H1 (cell line): Measurements from ENCODE around the gene WIPF1. TPM values are rescaled to one million over a fixed set of nuclear protein-coding genes. Genes with fewer than 3 reads are reported as not detected.

Experiments
- CTCF ChIA-PET: fragments of 300-600 bp; sonication (Branson Sonifier 250); formaldehyde crosslinking; loops from one replicate; lab custom pipeline; 2021; ENCODE audit not compliant: partially characterized antibody; lab: Charles Lee
- POLR2A ChIA-PET: fragments of 300-600 bp; sonication (Branson Sonifier 250); formaldehyde crosslinking; loops from one replicate; lab custom pipeline; 2021; ENCODE audit warnings: inconsistent platforms; ENCODE audit not compliant: partially characterized antibody; lab: Charles Lee
- DNase-seq, 2 experiments: peaks; one replicate each; pipeline versions ENCODE4 v3.0.0 to v3.0.0-alpha.2; 2010 to 2022; ENCODE audit warnings: low spot score in 2 of 2, low read depth in 1 of 2, mixed read lengths in 1 of 2
- FAIRE-seq: peaks from 2 replicates; lab custom pipeline; 2011; peaks lifted over from hg19 to GRCh38; lab: Jason Lieb, UNC
- H2AFZ ChIP-seq: 2 replicates; pipeline ENCODE4 v1.8.1; 2012; ENCODE audit warnings: low read length, inconsistent platforms
- H2AK5ac ChIP-seq: 2 replicates; pipeline ENCODE4 v1.6.1; 2013; ENCODE audit warnings: low read depth, low read length
- H2BK120ac ChIP-seq: replicated peaks from 2 replicates; pipeline ENCODE3; 2013; ENCODE audit warnings: low read depth, low read length, inconsistent platforms
- H2BK12ac ChIP-seq: 2 replicates; pipeline ENCODE4 v1.6.1; 2013; ENCODE audit warnings: low read depth, low read length
- H2BK15ac ChIP-seq: 2 replicates; pipeline ENCODE4 v1.6.1; 2013; ENCODE audit warnings: low read length
- H2BK20ac ChIP-seq: 2 replicates; pipeline ENCODE4 v1.6.1; 2013; ENCODE audit warnings: low read length
- H2BK5ac ChIP-seq: 2 replicates; pipeline ENCODE4 v1.6.1; 2013; ENCODE audit warnings: low read depth, low read length
- H3K14ac ChIP-seq: 2 replicates; pipeline ENCODE4 v1.6.1; 2013; ENCODE audit warnings: inconsistent platforms; ENCODE audit not compliant: insufficient read length
- H3K18ac ChIP-seq: 2 replicates; pipeline ENCODE4 v1.6.1; 2013; ENCODE audit warnings: low read length; ENCODE audit errors: extremely low read depth
- H3K23ac ChIP-seq: 2 replicates; pipeline ENCODE4 v1.6.1; 2013; ENCODE audit warnings: inconsistent platforms; ENCODE audit not compliant: insufficient read length
- H3K23me2 ChIP-seq: 2 replicates; pipeline ENCODE4 v1.6.1; 2013; ENCODE audit warnings: low read depth, low read length
- H3K27ac ChIP-seq: 2 replicates; pipeline ENCODE4 v1.6.1; 2011; ENCODE audit warnings: low read depth, low read length, inconsistent platforms
- H3K27me3 ChIP-seq, 4 experiments: replicated peaks in 1 of 4; 1 replicate in 1 of 4; 2 replicates in 3 of 4; pipeline versions ENCODE4 v1.6.1 to v1.8.1; 2011 to 2013; ENCODE audit warnings: low read length in 3 of 4, mild to moderate bottlenecking in 3 of 4, inconsistent platforms in 2 of 4, mixed read lengths in 2 of 4, moderate library complexity in 1 of 4; ENCODE audit not compliant: control insufficient read depth in 3 of 4, insufficient read depth in 3 of 4; ENCODE audit errors: extremely low read depth in 1 of 4
- H3K36me3 ChIP-seq, 4 experiments: 2 replicates each; pipeline versions ENCODE4 v1.6.1 to v1.8.1; 2011 to 2013; ENCODE audit warnings: mild to moderate bottlenecking in 4 of 4, low read length in 3 of 4, moderate library complexity in 2 of 4, control low read depth in 1 of 4, inconsistent platforms in 1 of 4; ENCODE audit not compliant: insufficient read depth in 4 of 4, control insufficient read depth in 2 of 4
- H3K4ac ChIP-seq: replicated peaks from 2 replicates; pipeline ENCODE3; 2013; ENCODE audit warnings: low read length, low read depth, mixed read lengths, inconsistent platforms; ENCODE audit not compliant: insufficient read length
- H3K4me1 ChIP-seq, 4 experiments: replicated peaks in 1 of 4; 1 replicate in 1 of 4; 2 replicates in 3 of 4; pipeline versions ENCODE4 v1.6.1 to v1.8.1; 2011 to 2013; ENCODE audit warnings: low read length in 3 of 4, inconsistent platforms in 2 of 4, mixed read lengths in 1 of 4; ENCODE audit not compliant: insufficient read depth in 4 of 4, control insufficient read depth in 3 of 4
- H3K4me2 ChIP-seq, 2 experiments: 2 replicates each; pipeline versions ENCODE4 v1.6.1 to v1.8.1; 2011 to 2013; ENCODE audit warnings: low read depth in 2 of 2, low read length in 2 of 2, control low read depth in 1 of 2, inconsistent platforms in 1 of 2, mild to moderate bottlenecking in 1 of 2; ENCODE audit not compliant: insufficient read depth in 1 of 2
- H3K4me3 ChIP-seq, 4 experiments: fragments of 200-600, 300-600 bp in 1 of 4; sonication (generic), shearing (Covaris generic), sonication (Bioruptor Twin) in 1 of 4; 2 replicates each; pipeline versions ENCODE4 v1.5.1 to v1.8.1; 2011 to 2016; ENCODE audit warnings: low read length in 4 of 4, low read depth in 3 of 4, control low read depth in 2 of 4, inconsistent platforms in 2 of 4, mild to moderate bottlenecking in 2 of 4, mixed read lengths in 1 of 4, moderate library complexity in 1 of 4; ENCODE audit not compliant: insufficient read depth in 2 of 4; ENCODE audit errors: extremely low read depth in 1 of 4
- H3K56ac ChIP-seq: replicated peaks from 2 replicates; pipeline ENCODE3; 2013; ENCODE audit warnings: low read depth, mild to moderate bottlenecking, mixed read lengths, low read length, inconsistent platforms; ENCODE audit not compliant: insufficient read length
- H3K79me1 ChIP-seq: 2 replicates; pipeline ENCODE4 v1.6.1; 2013; ENCODE audit warnings: low read depth, low read length, control low read depth
- H3K79me2 ChIP-seq, 2 experiments: 2 replicates each; pipeline versions ENCODE4 v1.6.1 to v1.8.1; 2012 to 2013; ENCODE audit warnings: low read length in 2 of 2, mild to moderate bottlenecking in 2 of 2, inconsistent platforms in 1 of 2; ENCODE audit not compliant: insufficient read depth in 2 of 2, control insufficient read depth in 1 of 2
- H3K9ac ChIP-seq, 4 experiments: replicated peaks in 1 of 4; 1 replicate in 1 of 4; 2 replicates in 3 of 4; pipeline versions ENCODE4 v1.6.1 to v1.8.1; 2011 to 2013; ENCODE audit warnings: low read depth in 3 of 4, low read length in 3 of 4, control low read depth in 2 of 4, mild to moderate bottlenecking in 2 of 4, moderate library complexity in 2 of 4, inconsistent platforms in 1 of 4; ENCODE audit errors: extremely low read depth in 1 of 4
- H3K9me3 ChIP-seq, 2 experiments: 2 replicates each; pipeline versions ENCODE4 v1.6.1 to v1.8.1; 2012 to 2013; ENCODE audit warnings: mild to moderate bottlenecking in 2 of 2, moderate library complexity in 2 of 2, control low read depth in 1 of 2, inconsistent platforms in 1 of 2, low read depth in 1 of 2, low read length in 1 of 2, mixed read lengths in 1 of 2; ENCODE audit not compliant: insufficient read depth in 2 of 2
- H4K20me1 ChIP-seq, 2 experiments: replicated peaks in 1 of 2; 2 replicates each; pipeline versions ENCODE3 to v1.8.1; 2011 to 2013; ENCODE audit warnings: inconsistent platforms in 2 of 2, low read length in 2 of 2, mild to moderate bottlenecking in 1 of 2; ENCODE audit not compliant: insufficient read depth in 2 of 2, control insufficient read depth in 1 of 2
- H4K5ac ChIP-seq: 2 replicates; pipeline ENCODE4 v1.6.1; 2013; ENCODE audit warnings: low read length, low read depth, mixed read lengths, inconsistent platforms; ENCODE audit not compliant: insufficient read length
- H4K8ac ChIP-seq: 2 replicates; pipeline ENCODE4 v1.8.0; 2013; ENCODE audit warnings: mild to moderate bottlenecking, moderate library complexity, low read length, inconsistent platforms; ENCODE audit not compliant: insufficient read depth; ENCODE audit errors: extremely low read depth
- H4K91ac ChIP-seq: replicated peaks from 2 replicates; pipeline ENCODE3; 2013; ENCODE audit warnings: low read length, mixed read lengths, inconsistent platforms; ENCODE audit not compliant: insufficient read length
- BACH1 ChIP-seq: IDR thresholded peaks from 2 replicates; pipeline ENCODE4 v1.6.1; 2012; ENCODE audit warnings: low read length, improper control_type of control experiment
- BCL11A ChIP-seq, 2 experiments: IDR thresholded peaks; one replicate each; pipeline ENCODE4 v1.6.1; 2011; ENCODE audit warnings: low read depth in 2 of 2, low read length in 2 of 2, mild to moderate bottlenecking in 2 of 2
- HDAC2 ChIP-seq, 2 experiments: fragments of 300-600 bp in 1 of 2; sonication (generic) in 1 of 2; IDR thresholded peaks; 2 replicates each; pipeline ENCODE4 v1.6.1; 2011 to 2012; ENCODE audit warnings: low read depth in 2 of 2, low read length in 2 of 2, mild to moderate bottlenecking in 2 of 2, moderate library complexity in 2 of 2, borderline replicate concordance in 1 of 2, inconsistent platforms in 1 of 2
- NANOG ChIP-seq: IDR thresholded peaks from 2 replicates; pipeline ENCODE4 v1.6.1; 2011; ENCODE audit warnings: low read length, low read depth, mild to moderate bottlenecking, inconsistent platforms; ENCODE audit not compliant: insufficient read depth, poor library complexity, severe bottlenecking
- RFX5 ChIP-seq: IDR thresholded peaks from 2 replicates; pipeline ENCODE4 v1.6.1; 2011; ENCODE audit warnings: low read depth, low read length, improper control_type of control experiment, borderline replicate concordance
- SIX5 ChIP-seq: IDR thresholded peaks from 2 replicates; pipeline ENCODE4 v1.6.1; 2011; ENCODE audit warnings: mild to moderate bottlenecking, low read depth, low read length
- TAF7 ChIP-seq: optimal IDR thresholded peaks from 2 replicates; pipeline ENCODE3; 2011; ENCODE audit warnings: low read depth, mild to moderate bottlenecking, inconsistent platforms, low read length, moderate library complexity, borderline replicate concordance
- WGBS, 2 experiments: shearing (Covaris generic) in 1 of 2; methylation state at CpG; one replicate each; pipeline versions ENCODE4 v1.1.6 to v1.1.7; 2013 to 2015; ENCODE audit warnings: low lambda C conversion rate in 2 of 2, mixed read lengths in 2 of 2, inconsistent platforms in 1 of 2, low coverage in 1 of 2, missing lambda C conversion rate in 1 of 2; ENCODE audit not compliant: insufficient replicate concordance in 2 of 2, insufficient coverage in 1 of 2, insufficient read length in 1 of 2; ENCODE audit errors: extremely low coverage in 1 of 2, missing lambda C conversion rate in 1 of 2; 5-methylcytosine and 5-hydroxymethylcytosine counted together
- polyA plus RNA-seq, 7 experiments: library from polyadenylated mRNA; depleted of rRNA in 3 of 7; stranded (reverse) in 5 of 7; unstranded in 2 of 7; fragments of >200 nt in 5 of 7; fragments of 200-250 nt in 2 of 7; gene quantifications; 1 replicate in 5 of 7; 2 replicates in 1 of 7; 4 replicates in 1 of 7; pipeline versions ENCODE4 v1.2.1 to v1.2.3, GENCODE V29; 2011 to 2013; ENCODE audit warnings: missing spikeins in 2 of 7, mixed read lengths in 2 of 7
- total RNA-seq: library from RNA; stranded (reverse); fragmentation: NEBNext Ultra II Directional; extraction: Animal tissue kit (Norgen Biotek cat#: 25700); gene quantifications from 2 replicates; pipeline ENCODE4 v1.2.1, GENCODE V29; 2021
- TF ChIP-seq, protein P1 (sequence below): IDR thresholded peaks from 2 replicates; pipeline ENCODE4 v1.6.1; 2011; ENCODE audit warnings: low read length, improper control_type of control experiment

WIPF1 gene
- total and polyA plus RNA-seq, 2 of the 8 experiments (the other 6 are each of a cell fraction or from before 2014, with no cell fraction given): 4.7 to 5.2 TPM

- H4K8ac ChIP-seq: no peak overlapping the region
- H2AK5ac ChIP-seq: no peak overlapping the region
- H3K27me3 ChIP-seq: no peaks in the 10 kb centered on the region
- no peak overlapping the region for H2AFZ ChIP-seq
- no peaks in the 10 kb centered on the region for H3K23me2 ChIP-seq
- no peak overlapping the region for H3K4me3 ChIP-seq
- no peaks in the 10 kb centered on the region for H3K79me2 ChIP-seq
- H2BK15ac ChIP-seq: no peak overlapping the region
- DNase-seq: no peak
- H2BK20ac ChIP-seq: no peak overlapping the region
- no peak overlapping the region for H2BK5ac ChIP-seq
- H3K14ac ChIP-seq: no peak overlapping the region
- no peak overlapping the region for H4K5ac ChIP-seq
- no peak overlapping the region for H3K18ac ChIP-seq
- no peak overlapping the region for H3K56ac ChIP-seq
- no peak overlapping the region for H3K9ac ChIP-seq
- no peak overlapping the region for H3K4me2 ChIP-seq
- no peak overlapping the region for H3K23ac ChIP-seq
- WGBS, 2 experiments: 0% methylated on average over 1 of the region's 1 CpG; no CpG with 5 or more reads in 1 of the 2 experiments
- no peaks in the 10 kb centered on the region; a peak in 1 of 7 replicates for H3K4me1 ChIP-seq
- H2BK12ac ChIP-seq: no peak overlapping the region
- CTCF ChIA-PET: interaction anchor here (0.7 to 1.4 kb wide), 3 partner anchors 9 to 150 kb away, joined by 3 to 6 read pairs (median 5); no protein-coding TSS in a partner anchor
- H4K20me1 ChIP-seq: no peaks in the 10 kb centered on the region
- no peak overlapping the region for H3K4ac ChIP-seq
- FAIRE-seq: no peak
- H3K9me3 ChIP-seq: no peaks in the 10 kb centered on the region
- no peaks in the 10 kb centered on the region for H3K36me3 ChIP-seq
- POLR2A ChIA-PET: no interaction called here
- no peak overlapping the region for H4K91ac ChIP-seq
- TF ChIP-seq BACH1 (no peak), NANOG (no peak), HDAC2 (IDR thresholded peaks at IDR 0.05; ENCODE audit: borderline replicate concordance in 1 of 2, low read depth in 2 of 2, low read length in 2 of 2) (no peak), RFX5 (no peak), BCL11A (IDR thresholded peaks at IDR 0.05; ENCODE audit: low read depth in 2 of 2, low read length in 2 of 2) (no peak), SIX5 (no peak), TAF7 (no peak)
- TF ChIP-seq, protein P1, sequence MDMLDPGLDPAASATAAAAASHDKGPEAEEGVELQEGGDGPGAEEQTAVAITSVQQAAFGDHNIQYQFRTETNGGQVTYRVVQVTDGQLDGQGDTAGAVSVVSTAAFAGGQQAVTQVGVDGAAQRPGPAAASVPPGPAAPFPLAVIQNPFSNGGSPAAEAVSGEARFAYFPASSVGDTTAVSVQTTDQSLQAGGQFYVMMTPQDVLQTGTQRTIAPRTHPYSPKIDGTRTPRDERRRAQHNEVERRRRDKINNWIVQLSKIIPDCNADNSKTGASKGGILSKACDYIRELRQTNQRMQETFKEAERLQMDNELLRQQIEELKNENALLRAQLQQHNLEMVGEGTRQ: no peak
- H2BK120ac ChIP-seq: no peak overlapping the region
- H3K27ac ChIP-seq: no peak overlapping the region
- no peaks in the 10 kb centered on the region for H3K79me1 ChIP-seq
Observed at GRCh38 chr2:174612970-174613369, 15.4 kb upstream of the WIPF1 start.
